Fibroblast of lung (primary cell): ENCODE measurements around the gene PRIM1. TPM values are rescaled to one million over a fixed set of nuclear protein-coding genes. Genes with fewer than 3 reads are reported as not detected.

ENCODE experiments used
- DNase-seq, 2 donors: peaks; one replicate each; pipeline versions ENCODE4 v3.0.0 to v3.0.0-alpha.2; 2010; ENCODE audit warnings: low read depth in 2 of 2
- H2AFZ ChIP-seq: 2 replicates; pipeline ENCODE4 v1.5.1; 2012; ENCODE audit warnings: low read length, control low read depth, inconsistent platforms
- H3K27ac ChIP-seq: 2 replicates; pipeline ENCODE4 v1.5.1; 2011; ENCODE audit warnings: low read length, control low read depth; ENCODE audit not compliant: insufficient read depth
- H3K27me3 ChIP-seq: 2 replicates; pipeline ENCODE4 v1.5.1; 2011; ENCODE audit warnings: mild to moderate bottlenecking, low read length; ENCODE audit not compliant: control insufficient read depth, insufficient read depth
- H3K36me3 ChIP-seq: 2 replicates; pipeline ENCODE4 v1.5.1; 2011; ENCODE audit warnings: low read length; ENCODE audit not compliant: control insufficient read depth, insufficient read depth
- H3K4me1 ChIP-seq: 2 replicates; pipeline ENCODE4 v1.5.1; 2011; ENCODE audit warnings: low read length; ENCODE audit not compliant: control insufficient read depth, insufficient read depth; ENCODE audit errors: extremely low read depth
- H3K4me2 ChIP-seq: 2 replicates; pipeline ENCODE4 v1.5.1; 2011; ENCODE audit warnings: low read length, control low read depth; ENCODE audit not compliant: insufficient read depth; ENCODE audit errors: extremely low read depth
- H3K4me3 ChIP-seq, 4 experiments: fragments of 200-600 bp in 1 of 4; sonication (generic) in 1 of 4; replicated peaks in 1 of 4; 2 replicates each; pipeline ENCODE4 v1.5.1; 2011 to 2016; ENCODE audit warnings: low read length in 4 of 4, low read depth in 3 of 4, mild to moderate bottlenecking in 3 of 4, control low read depth in 2 of 4, inconsistent platforms in 1 of 4, mixed read lengths in 1 of 4; ENCODE audit not compliant: insufficient read depth in 1 of 4; ENCODE audit errors: control extremely low read depth in 1 of 4
- H3K79me2 ChIP-seq: 2 replicates; pipeline ENCODE4 v1.5.1; 2012; ENCODE audit warnings: mild to moderate bottlenecking, low read length, inconsistent platforms; ENCODE audit not compliant: control insufficient read depth, insufficient read depth
- H3K9ac ChIP-seq: 2 replicates; pipeline ENCODE4 v1.5.1; 2011; ENCODE audit warnings: mild to moderate bottlenecking, low read length, control low read depth; ENCODE audit not compliant: insufficient read depth
- H3K9me3 ChIP-seq: 2 replicates; pipeline ENCODE4 v1.5.1; 2012; ENCODE audit warnings: low read depth, low read length; ENCODE audit not compliant: control insufficient read depth, insufficient read depth
- H4K20me1 ChIP-seq: 2 replicates; pipeline ENCODE4 v1.5.1; 2011; ENCODE audit warnings: low read length; ENCODE audit not compliant: control insufficient read depth, insufficient read depth; ENCODE audit errors: extremely low read depth
- EZH2 ChIP-seq: IDR thresholded peaks from 2 replicates; pipeline ENCODE4 v1.5.1; 2012; ENCODE audit warnings: low read length, control low read depth, mild to moderate bottlenecking; ENCODE audit errors: missing control alignments
- polyA plus RNA-seq, 2 donors: library from polyadenylated mRNA; depleted of rRNA in 1 of 2; stranded (reverse) in 1 of 2; unstranded in 1 of 2; fragments of >200 nt; gene quantifications; 2 replicates each; pipeline ENCODE4 v1.2.1, GENCODE V29; 2011 to 2012; ENCODE audit warnings: missing spikeins in 1 of 2
- total RNA-seq: library from RNA; depleted of rRNA; stranded (reverse); fragments of >200 nt; gene quantifications from 2 replicates; pipeline ENCODE4 v1.2.1, GENCODE V29; 2014
- TF ChIP-seq, protein P1 (sequence below), 2 donors: IDR thresholded peaks in 1 of 2; conservative IDR thresholded peaks in 1 of 2; 1 replicate in 1 of 2; 2 replicates in 1 of 2; pipeline ENCODE4 v1.5.1; 2011 to 2012; ENCODE audit warnings: low read length in 2 of 2, control low read depth in 1 of 2, inconsistent platforms in 1 of 2, low read depth in 1 of 2, mild to moderate bottlenecking in 1 of 2

Gene PRIM1
- total and polyA plus RNA-seq, 2 donors (not counting 1 experiment from before 2014, with no cell fraction given) = 6.1 to 7.1 TPM

- Histone ChIP-seq H3K27me3 (no peaks in the 10 kb centered on the region), H3K36me3 (no peaks in the 10 kb centered on the region), H3K27ac (no peak overlapping the region), H3K9me3 (no peaks in the 10 kb centered on the region), H4K20me1 (no peaks in the 10 kb centered on the region), H3K4me1 (no peaks in the 10 kb centered on the region), H3K4me2 (no peak overlapping the region), H3K79me2 (no peaks in the 10 kb centered on the region), H3K4me3 (no peak overlapping the region), H2AFZ (no peak overlapping the region), H3K9ac (no peak overlapping the region)
- no peak for TF ChIP-seq EZH2
- TF ChIP-seq, protein P1, sequence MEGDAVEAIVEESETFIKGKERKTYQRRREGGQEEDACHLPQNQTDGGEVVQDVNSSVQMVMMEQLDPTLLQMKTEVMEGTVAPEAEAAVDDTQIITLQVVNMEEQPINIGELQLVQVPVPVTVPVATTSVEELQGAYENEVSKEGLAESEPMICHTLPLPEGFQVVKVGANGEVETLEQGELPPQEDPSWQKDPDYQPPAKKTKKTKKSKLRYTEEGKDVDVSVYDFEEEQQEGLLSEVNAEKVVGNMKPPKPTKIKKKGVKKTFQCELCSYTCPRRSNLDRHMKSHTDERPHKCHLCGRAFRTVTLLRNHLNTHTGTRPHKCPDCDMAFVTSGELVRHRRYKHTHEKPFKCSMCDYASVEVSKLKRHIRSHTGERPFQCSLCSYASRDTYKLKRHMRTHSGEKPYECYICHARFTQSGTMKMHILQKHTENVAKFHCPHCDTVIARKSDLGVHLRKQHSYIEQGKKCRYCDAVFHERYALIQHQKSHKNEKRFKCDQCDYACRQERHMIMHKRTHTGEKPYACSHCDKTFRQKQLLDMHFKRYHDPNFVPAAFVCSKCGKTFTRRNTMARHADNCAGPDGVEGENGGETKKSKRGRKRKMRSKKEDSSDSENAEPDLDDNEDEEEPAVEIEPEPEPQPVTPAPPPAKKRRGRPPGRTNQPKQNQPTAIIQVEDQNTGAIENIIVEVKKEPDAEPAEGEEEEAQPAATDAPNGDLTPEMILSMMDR (conservative IDR thresholded peaks at IDR 0.05 in 1 of 2, IDR thresholded peaks at IDR 0.05 in 1 of 2; ENCODE audit: low read depth in 1 of 2, low read length in 2 of 2) = no peak
- no peak for DNase-seq
These were observed 9.7 kb upstream of the PRIM1 start for GRCh38 chr12:56761812-56762211.

DNA sequence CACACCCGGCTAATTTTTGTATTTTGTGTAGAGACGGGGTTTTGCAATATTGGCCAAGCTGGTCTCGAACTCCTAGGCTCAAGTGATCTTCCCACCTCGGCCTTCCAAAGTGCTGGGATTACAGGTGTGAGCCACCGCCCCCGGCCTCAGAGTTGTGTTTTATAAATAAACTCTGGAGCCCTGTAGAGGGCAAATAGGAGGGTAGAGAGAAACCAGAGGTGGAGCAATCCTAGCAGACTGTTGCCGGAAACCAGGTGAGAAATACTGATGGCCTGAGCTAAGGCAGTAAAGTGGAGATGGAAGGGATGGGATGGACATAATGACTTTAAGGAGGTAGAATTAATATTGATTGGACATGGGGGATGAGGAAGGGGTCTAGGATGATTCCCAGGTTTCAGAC is 8.3 kb upstream of the PRIM1 start:
- Histone ChIP-seq H3K9ac (no peak overlapping the region), H3K27ac (no peak overlapping the region), H3K27me3 (no peaks in the 10 kb centered on the region), H3K4me2 (no peak overlapping the region), H4K20me1 (no peaks in the 10 kb centered on the region), H2AFZ (no peak overlapping the region), H3K79me2 (no peaks in the 10 kb centered on the region), H3K4me1 (no peaks in the 10 kb centered on the region), H3K9me3 (no peaks in the 10 kb centered on the region), H3K4me3 (no peak overlapping the region), H3K36me3 (no peaks in the 10 kb centered on the region)
- no peak for TF ChIP-seq EZH2
- TF ChIP-seq, protein P1 (conservative IDR thresholded peaks at IDR 0.05 in 1 of 2, IDR thresholded peaks at IDR 0.05 in 1 of 2; ENCODE audit: low read depth in 1 of 2, low read length in 2 of 2) = no peak
- no peak for DNase-seq

DNA sequence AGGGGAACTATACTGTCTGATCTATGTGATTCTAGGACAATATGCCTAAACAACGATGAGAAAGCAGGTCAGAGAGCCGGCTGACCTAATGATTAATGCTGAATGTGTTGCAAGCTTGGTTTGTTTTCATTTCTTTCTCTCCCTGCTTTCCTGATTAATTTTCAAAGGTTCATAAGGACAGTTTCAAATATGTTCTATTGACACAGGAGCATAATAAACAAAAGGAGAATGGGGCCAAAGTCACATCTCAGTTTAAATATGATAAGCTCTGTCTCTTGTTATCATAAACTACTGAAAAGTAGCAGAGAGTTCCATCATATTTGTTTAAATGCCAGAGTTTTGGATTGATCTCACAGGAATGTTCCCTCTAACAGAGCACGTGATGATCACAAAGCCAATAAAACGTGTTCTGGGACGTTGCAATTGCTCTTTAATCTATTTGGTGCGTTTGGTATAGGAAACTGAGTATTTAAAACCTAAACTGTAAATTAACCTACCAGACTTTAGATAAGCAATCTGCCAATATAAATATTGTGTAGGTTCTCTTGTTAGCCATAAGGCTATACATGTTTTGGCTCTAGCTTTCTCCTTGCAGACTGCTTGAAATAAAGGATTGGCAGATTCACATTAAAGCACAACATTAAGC is 7.3 kb upstream of the PRIM1 start:
- no peaks in the 10 kb centered on the region for H3K4me1 ChIP-seq
- H3K9me3 ChIP-seq = no peaks in the 10 kb centered on the region
- H2AFZ ChIP-seq = no peak overlapping the region
- DNase-seq = peak in 1 of 2 donors; percentile 28
- no peak overlapping the region for H3K27ac ChIP-seq
- H3K79me2 ChIP-seq = no peaks in the 10 kb centered on the region
- TF ChIP-seq, protein P1 (conservative IDR thresholded peaks at IDR 0.05 in 1 of 2, IDR thresholded peaks at IDR 0.05 in 1 of 2; ENCODE audit: low read depth in 1 of 2, low read length in 2 of 2) = no peak
- no peak for TF ChIP-seq EZH2
- no peak overlapping the region for H3K4me2 ChIP-seq
- no peaks in the 10 kb centered on the region for H3K36me3 ChIP-seq
- H3K27me3 ChIP-seq = no peaks in the 10 kb centered on the region
- no peaks in the 10 kb centered on the region for H4K20me1 ChIP-seq
- H3K9ac ChIP-seq = no peak overlapping the region
- no peak overlapping the region for H3K4me3 ChIP-seq
